Tibial artery (tissue), 4 donors: ENCODE results near the gene CRAT.

Experiments
- DNase-seq, 2 donors: peaks; one replicate each; pipeline ENCODE4 v3.0.0-alpha.2; 2019
- H3K27ac ChIP-seq, 2 donors: fragments of 200-600 bp; sonication (generic) in 1 of 2; 1 replicate in 1 of 2; 2 replicates in 1 of 2; pipeline ENCODE4 v1.5.1; 2018 to 2019; ENCODE audit warnings: mild to moderate bottlenecking in 1 of 2
- H3K27me3 ChIP-seq, 2 donors: fragments of 200-600 bp; sonication (generic) in 1 of 2; one replicate each; pipeline versions ENCODE4 v1.5.1 to v1.6.0; 2016 to 2019
- H3K36me3 ChIP-seq, 3 donors: fragments of 200-600 bp; sonication (generic) in 2 of 3; one replicate each; pipeline ENCODE4 v1.5.1; 2016 to 2019; ENCODE audit warnings: mild to moderate bottlenecking in 2 of 3
- H3K4me1 ChIP-seq, 4 donors: fragments of 200-600 bp; sonication (generic) in 2 of 4; 1 replicate in 3 of 4; 2 replicates in 1 of 4; pipeline ENCODE4 v1.5.1; 2016 to 2019
- H3K4me3 ChIP-seq, 2 donors: fragments of 200-600 bp; sonication (generic) in 1 of 2; 1 replicate in 1 of 2; 2 replicates in 1 of 2; pipeline ENCODE4 v1.5.1; 2018 to 2019; ENCODE audit warnings: mild to moderate bottlenecking in 2 of 2
- H3K9me3 ChIP-seq, 3 donors: fragments of 200-600 bp; sonication (generic) in 1 of 3; one replicate each; pipeline ENCODE4 v1.5.1; 2016 to 2019
- intact Hi-C: fragments of 100-400 bp; cut with DNase I; formaldehyde crosslinking; loops from one replicate; pipeline ENCODE4 v1.15.0; 2023; ENCODE audit warnings: low total_unique reads
- TF ChIP-seq, protein P1 (sequence below), 2 experiments: fragments of 200-600 bp in 1 of 2; fragments of 450-650 bp in 1 of 2; IDR thresholded peaks; one replicate each; pipeline ENCODE4 v1.5.1; 2017 to 2019; ENCODE audit warnings: antibody characterized with exemption in 2 of 2, mild to moderate bottlenecking in 1 of 2, moderate library complexity in 1 of 2

The CRAT gene

DNA sequence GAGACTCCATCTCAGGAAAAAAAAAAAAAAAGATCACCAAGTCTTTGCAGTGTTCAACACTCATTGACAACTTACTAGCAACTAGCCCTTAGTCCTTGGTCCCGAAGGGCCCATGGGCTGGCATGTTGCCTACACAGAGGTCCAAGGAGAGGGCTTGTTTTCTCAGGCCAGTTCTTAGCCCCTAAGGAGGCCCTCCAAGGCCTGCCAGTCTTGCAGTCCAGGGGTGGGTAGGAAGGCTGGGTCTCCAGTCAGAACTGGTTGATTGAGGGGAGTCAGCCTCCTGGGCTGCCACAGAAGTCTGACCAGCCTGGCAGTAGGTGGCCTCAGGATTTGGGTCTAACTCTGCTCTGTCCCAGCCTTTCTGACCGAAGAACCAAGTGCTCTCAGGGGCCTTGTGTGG lies 34.7 kb upstream of the CRAT start:
- TF ChIP-seq, protein P1, sequence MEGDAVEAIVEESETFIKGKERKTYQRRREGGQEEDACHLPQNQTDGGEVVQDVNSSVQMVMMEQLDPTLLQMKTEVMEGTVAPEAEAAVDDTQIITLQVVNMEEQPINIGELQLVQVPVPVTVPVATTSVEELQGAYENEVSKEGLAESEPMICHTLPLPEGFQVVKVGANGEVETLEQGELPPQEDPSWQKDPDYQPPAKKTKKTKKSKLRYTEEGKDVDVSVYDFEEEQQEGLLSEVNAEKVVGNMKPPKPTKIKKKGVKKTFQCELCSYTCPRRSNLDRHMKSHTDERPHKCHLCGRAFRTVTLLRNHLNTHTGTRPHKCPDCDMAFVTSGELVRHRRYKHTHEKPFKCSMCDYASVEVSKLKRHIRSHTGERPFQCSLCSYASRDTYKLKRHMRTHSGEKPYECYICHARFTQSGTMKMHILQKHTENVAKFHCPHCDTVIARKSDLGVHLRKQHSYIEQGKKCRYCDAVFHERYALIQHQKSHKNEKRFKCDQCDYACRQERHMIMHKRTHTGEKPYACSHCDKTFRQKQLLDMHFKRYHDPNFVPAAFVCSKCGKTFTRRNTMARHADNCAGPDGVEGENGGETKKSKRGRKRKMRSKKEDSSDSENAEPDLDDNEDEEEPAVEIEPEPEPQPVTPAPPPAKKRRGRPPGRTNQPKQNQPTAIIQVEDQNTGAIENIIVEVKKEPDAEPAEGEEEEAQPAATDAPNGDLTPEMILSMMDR (IDR thresholded peaks at IDR 0.05): no peak
- intact Hi-C loops: loop anchor here (10.0 kb wide), 1 partner anchor 189 kb away; no protein-coding TSS in a partner anchor
- H3K27ac ChIP-seq: peak overlapping the region; percentile 91 to 99
- H3K27me3 ChIP-seq: no peaks in the 10 kb centered on the region
- H3K36me3 ChIP-seq: peaks cover 0 to 25% (median 0%) of the 10 kb centered on the region in 3 donors
- no peak for DNase-seq
- peaks cover 18 to 79% (median 71%) of the 10 kb centered on the region in 4 donors for H3K4me1 ChIP-seq
- H3K4me3 ChIP-seq: no peak overlapping the region
- H3K9me3 ChIP-seq: no peaks in the 10 kb centered on the region

DNA sequence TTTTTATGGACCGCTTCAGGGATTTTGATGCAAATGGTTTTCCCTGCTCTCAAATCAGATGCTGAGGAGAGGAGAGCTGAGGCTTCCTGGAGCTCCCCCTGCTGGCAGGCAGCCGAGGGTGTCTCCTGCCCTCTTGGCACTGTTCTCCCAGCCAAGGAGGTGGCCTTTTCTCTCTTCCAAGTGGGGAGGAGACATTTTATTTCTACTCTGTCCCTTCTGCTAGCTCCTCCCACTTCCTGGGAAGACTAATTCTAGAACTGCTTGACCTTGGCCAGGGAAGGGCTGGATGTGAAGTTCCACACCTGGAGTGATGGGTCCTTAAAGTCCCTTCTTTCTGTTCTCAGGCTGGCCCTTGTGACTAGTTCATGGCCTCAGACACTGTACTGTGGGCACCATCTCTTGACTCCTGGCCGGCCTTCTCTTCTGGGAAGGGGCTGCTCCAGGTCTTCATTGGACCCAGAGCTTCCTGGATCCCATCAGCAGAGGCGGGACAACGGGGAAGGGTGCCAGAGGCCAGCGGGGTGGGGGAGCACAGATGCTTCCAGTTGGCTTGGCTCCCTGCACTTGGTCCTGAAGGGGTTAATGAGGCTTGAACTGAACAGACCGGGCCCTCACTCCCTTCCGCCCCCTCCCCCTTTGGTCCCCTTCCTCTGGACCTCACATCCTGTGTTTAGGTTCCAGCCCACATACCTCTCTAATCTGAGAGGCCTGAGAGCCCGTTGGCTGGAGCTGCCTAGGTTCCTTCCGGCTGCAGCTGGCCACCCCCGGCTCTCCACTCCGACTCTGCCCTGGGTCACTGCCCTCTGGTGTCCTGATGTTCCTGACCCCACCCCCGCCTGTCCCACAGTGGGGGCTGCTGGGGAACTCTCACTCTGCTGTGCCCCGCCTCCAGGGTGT lies 32.7 kb upstream of the CRAT start:
- intact Hi-C loops: loop anchor here (5.0 to 10.0 kb wide), 2 partner anchors 192 to 344 kb away; no protein-coding TSS in a partner anchor
- H3K27me3 ChIP-seq: no peaks in the 10 kb centered on the region
- TF ChIP-seq, protein P1 (IDR thresholded peaks at IDR 0.05): peak; percentile 73 to 82
- no peaks in the 10 kb centered on the region for H3K9me3 ChIP-seq
- H3K4me3 ChIP-seq: no peak overlapping the region
- H3K4me1 ChIP-seq: peaks cover 18 to 97% (median 87%) of the 10 kb centered on the region in 4 donors
- peak; percentile 86 to 97 for DNase-seq
- H3K27ac ChIP-seq: peak overlapping the region; percentile 91 to 99
- peaks cover 0 to 12% (median 0%) of the 10 kb centered on the region in 3 donors for H3K36me3 ChIP-seq

DNA sequence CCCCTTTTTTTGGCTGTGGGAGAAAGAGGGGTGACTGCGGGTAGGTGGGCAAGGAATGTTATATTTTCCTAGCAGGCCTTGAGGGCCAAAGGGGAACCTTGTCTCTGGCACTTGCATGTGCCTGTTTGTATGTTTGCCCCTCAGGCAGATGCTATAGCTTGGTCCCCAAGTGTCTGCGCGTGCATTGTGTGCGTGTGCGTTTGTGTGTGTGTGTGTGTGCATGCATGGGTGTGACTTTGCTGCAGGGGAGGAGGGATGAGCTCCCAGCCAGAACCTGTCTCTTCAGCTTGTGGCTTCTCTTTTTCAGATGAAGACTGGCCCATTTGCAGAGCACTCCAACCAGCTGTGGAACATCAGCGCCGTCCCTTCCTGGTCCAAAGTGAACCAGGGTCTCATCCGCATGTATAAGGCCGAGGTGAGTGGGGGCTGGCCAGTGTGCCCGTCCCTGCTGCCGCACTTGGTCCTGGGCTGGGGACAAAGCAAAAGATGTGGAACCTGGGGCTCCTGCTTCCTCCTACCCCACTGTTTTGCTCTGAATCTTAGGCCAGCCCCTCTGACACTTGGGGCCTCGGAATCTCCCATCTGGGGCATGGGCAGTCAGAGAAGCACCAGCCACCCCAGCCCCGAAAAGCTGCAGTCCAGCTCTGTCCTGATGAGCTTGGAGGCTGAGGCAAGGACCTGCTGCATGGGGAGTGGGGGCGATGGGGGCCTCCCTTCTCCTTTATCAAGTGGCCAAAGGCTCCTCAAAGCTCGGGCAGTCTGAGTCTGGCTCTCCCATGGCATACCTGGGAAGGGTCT lies 31.7 kb upstream of the CRAT start:
- Histone ChIP-seq H3K36me3 (peaks cover 0 to 9% (median 0%) of the 10 kb centered on the region in 3 donors), H3K4me3 (peak overlapping the region in 1 of 2 donors; percentile 57), H3K4me1 (peaks cover 18 to 97% (median 93%) of the 10 kb centered on the region in 4 donors), H3K9me3 (no peaks in the 10 kb centered on the region), H3K27me3 (no peaks in the 10 kb centered on the region), H3K27ac (peak overlapping the region; percentile 91 to 99)
- DNase-seq: no peak
- intact Hi-C loops: loop anchor here (5.0 to 10.0 kb wide), 2 partner anchors 192 to 345 kb away; no protein-coding TSS in a partner anchor
- TF ChIP-seq, protein P1 (IDR thresholded peaks at IDR 0.05): no peak

DNA sequence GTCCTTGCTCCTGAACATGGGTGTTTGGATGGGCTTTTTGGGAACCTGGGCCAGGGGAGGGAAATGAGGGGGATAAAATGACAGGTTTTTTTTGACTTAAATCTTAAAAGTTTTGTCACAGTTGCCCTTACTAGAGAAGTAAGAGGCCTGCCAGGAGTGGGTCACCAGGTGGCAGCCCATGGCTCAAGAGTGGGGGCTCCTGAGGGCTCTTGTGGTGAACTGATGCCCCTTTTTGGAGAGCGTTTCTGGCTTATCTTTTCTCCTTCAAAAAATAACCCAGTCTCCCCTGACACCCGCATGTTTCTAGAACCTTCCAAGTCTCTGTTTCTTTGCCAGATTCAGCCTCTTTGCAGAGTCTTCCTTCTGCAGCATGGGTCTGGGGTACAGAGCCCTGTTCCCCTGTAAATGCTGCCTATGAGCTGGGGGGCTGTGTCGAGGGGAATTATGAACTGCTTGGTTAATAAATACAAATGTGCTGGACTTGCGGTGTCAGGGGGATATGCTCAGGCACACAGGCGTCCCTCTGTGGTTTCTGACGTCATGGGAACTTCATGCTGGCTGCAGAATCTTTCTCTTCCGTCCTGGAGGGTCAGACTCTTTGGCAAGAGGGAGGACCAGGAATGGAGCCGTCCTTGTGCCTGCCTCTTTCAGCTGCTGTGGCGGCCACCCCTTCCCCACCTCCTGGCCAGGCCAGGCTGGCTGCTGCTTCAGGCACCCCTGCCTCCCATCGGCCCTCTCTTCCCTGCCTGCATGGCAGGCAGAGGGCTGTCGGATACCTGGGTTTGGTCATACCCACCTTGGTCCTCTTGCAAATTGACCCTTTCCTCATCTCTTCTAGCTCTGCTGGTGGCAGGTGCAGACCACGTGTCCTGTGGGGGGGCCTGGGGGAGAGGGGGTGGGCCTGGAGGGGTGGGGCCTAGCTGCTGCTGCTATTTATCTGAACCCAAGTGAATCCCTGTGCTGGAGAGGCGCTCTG lies 30.8 kb upstream of the CRAT start:
- intact Hi-C loops: loop anchor here (2.0 to 10.0 kb wide), 3 partner anchors 33 to 346 kb away; no protein-coding TSS in a partner anchor
- Histone ChIP-seq H3K4me3 (peak overlapping the region; percentile 39 to 57), H3K36me3 (peaks cover 0 to 16% (median 5%) of the 10 kb centered on the region in 3 donors), H3K27me3 (no peaks in the 10 kb centered on the region), H3K27ac (peak overlapping the region; percentile 91 to 99), H3K9me3 (no peaks in the 10 kb centered on the region), H3K4me1 (peaks cover 18 to 93% (median 88%) of the 10 kb centered on the region in 4 donors)
- TF ChIP-seq, protein P1 (IDR thresholded peaks at IDR 0.05): no peak
- peak; percentile 78 to 91 for DNase-seq
